NCI-H748 treated with DMSO at 0.1 percent for 48 hours (cell line): Measurements from ENCODE around the gene ZNF418.
A peak's percentile ranks its signal among the peaks of the same experiment; 100 is the strongest.
"Not testable (repeated sequence)": the region's sequence is repeated elsewhere in the genome, so short reads cannot be mapped to it uniquely, and the experiment has no call there.

Source experiments
- DNase-seq: peaks from one replicate; lab custom pipeline; 2025; lab: John Stamatoyannopoulos, UW

Gene ZNF418

DNA sequence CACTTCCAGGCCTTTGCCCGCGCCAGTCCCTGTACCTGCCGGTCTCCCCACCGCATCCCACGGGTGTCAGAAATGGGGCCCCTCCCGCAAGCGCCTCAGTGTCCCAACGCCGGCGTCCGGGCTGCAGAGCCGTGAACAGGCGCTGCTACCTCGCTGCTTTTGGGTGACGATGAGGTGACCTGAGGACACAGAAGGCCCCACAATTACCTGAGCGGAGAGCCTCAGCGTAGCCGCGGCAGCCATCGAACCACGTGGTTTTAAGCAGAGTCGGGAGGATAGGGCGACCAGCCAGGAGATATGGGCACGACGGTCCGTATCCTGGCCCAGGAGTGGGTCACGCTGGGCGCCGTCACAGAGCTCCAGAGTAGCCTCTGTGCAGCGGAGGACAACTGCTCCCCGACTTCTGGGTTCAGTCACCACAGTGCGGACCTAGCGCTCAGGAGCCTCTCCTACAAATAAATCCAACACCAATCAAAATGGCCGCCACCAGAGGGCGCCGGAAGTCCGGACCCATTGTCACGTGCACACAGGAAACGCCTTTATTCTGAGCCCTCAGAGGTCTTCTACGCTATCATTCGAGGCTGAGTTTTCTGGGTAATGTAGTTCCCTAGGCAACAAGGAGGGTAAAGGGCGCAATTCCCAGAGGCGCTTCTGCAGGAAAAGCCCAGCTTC is 46.5 kb downstream of the ZNF418 start, which contains the start of gene ZNF814:
ZNF814 (minus strand) TSS at position 478 of the 672 bp plus-strand sequence; CDS start at position 243, 235 bp downstream.
- peak; percentile 94 for DNase-seq

DNA sequence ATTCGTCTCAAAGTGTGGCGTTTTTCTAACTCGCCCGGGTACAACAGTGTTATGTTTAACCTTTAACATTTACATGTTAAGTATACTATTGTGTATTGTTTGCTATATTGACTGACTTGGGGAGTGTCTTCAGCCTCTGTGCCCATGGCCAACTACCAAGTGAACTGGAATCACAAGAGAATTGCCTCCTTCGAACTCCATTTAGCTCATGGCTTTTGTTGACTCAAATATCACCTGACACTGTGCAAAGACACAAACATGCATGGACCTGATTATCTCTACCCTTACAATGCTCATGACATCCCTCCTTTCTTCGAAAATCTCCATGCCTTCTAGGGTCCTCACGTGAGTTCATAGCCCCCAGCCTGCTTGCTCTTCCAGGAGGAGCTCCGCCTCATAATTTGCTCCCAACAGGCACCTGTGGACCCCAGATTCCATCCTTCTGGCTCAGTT is 47.1 kb downstream of the ZNF418 start:
- DNase-seq = peak; percentile 38

- DNase-seq = peak; percentile 20
Measured at GRCh38 chr19:57887195-57887941, 47.8 kb downstream of the ZNF418 start.

- DNase-seq = no peak
Measured at GRCh38 chr19:57886046-57886445, 49.2 kb downstream of the ZNF418 start.

DNA sequence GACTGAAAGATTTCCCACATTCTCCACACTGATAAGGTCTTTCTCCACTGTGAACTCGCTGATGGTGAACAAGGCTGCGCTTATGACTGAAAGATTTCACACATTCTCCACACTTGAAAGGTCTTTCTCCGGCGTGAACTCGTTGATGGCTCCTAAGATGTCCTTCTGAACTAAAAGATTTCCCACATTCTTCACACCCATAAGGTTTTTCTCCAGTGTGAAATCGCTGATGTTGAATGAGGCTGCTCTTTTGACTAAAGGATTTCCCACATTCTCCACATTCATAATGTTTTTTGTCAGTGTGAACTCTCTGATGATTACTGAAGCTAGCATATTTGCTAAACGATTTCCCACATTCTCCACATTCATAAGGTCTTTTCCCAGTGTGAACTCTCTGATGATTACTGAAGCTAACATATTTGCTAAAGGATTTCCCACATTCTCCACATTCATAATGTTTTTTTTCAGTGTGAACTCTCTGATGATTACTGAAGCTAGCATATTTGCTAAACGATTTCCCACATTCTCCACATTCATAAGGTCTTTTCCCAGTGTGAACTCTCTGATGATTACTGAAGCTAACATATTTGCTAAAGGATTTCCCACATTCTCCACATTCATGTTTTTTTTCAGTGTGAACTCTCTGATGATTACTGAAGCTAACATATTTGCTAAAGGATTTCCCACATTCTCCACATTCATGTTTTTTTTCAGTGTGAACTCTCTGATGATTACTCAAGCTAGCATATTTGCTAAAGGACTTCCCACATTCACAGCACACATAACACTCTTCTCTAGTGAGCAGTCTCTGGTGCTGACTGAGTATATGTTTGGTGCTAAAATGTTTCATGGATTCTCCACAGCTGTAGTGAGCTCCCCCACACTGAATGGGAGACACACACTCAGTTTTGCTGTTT is 61.1 kb downstream of the ZNF418 start:
- DNase-seq = not testable (repeated sequence)

GRCh38 chr19:57872450-57872849 is 62.8 kb downstream of the ZNF418 start:
- no peak for DNase-seq
